WTC11 (cell line): ENCODE results near the gene NR4A3. TPM values are rescaled to one million over a fixed set of nuclear protein-coding genes. Genes with fewer than 3 reads are reported as not detected.
A peak's percentile ranks its signal among the peaks of the same experiment; 100 is the strongest.

Source experiments
- ATAC-seq: fragments of 200-7000 bp; cut with Tn5 transposase; 2 replicates; pipeline ENCODE4 v1.10.0; 2021; ENCODE audit warnings: mild to moderate bottlenecking, moderate library complexity
- CTCF ChIA-PET: fragments of 300-600 bp; sonication (Branson Sonifier 250); formaldehyde crosslinking; loops from one replicate; lab custom pipeline; 2021; ENCODE audit warnings: antibody characterized with exemption; lab: Charles Lee
- POLR2A ChIA-PET: fragments of 350-600 bp; sonication (Branson Sonifier 250); formaldehyde crosslinking; loops from one replicate; lab custom pipeline; 2021; ENCODE audit warnings: antibody characterized with exemption; lab: Charles Lee
- DNase-seq: peaks from one replicate; pipeline ENCODE4 v3.0.0; 2021; ENCODE audit warnings: low spot score
- H3K27ac Mint-ChIP-seq: 2 replicates; pipeline ENCODE4 v1.8.0; 2021; ENCODE audit warnings: mixed read lengths
- H3K27me3 Mint-ChIP-seq: 2 replicates; pipeline ENCODE4 v1.8.0; 2021; ENCODE audit warnings: low read depth, mild to moderate bottlenecking, moderate library complexity, mixed read lengths
- H3K36me3 Mint-ChIP-seq: 2 replicates; pipeline ENCODE4 v1.8.0; 2021; ENCODE audit warnings: mixed read lengths
- H3K4me1 Mint-ChIP-seq: 2 replicates; pipeline ENCODE4 v1.8.0; 2022; ENCODE audit warnings: mixed read lengths
- H3K4me3 Mint-ChIP-seq: 2 replicates; pipeline ENCODE4 v1.8.0; 2021; ENCODE audit warnings: mild to moderate bottlenecking, moderate library complexity, mixed read lengths
- H3K9me3 Mint-ChIP-seq: 2 replicates; pipeline ENCODE4 v1.8.0; 2021; ENCODE audit warnings: mixed read lengths
- E2F1 ChIP-seq: sonication (generic); formaldehyde crosslinking; IDR thresholded peaks from 2 replicates; pipeline ENCODE4 v1.8.0; 2022; ENCODE audit warnings: mild to moderate bottlenecking, missing genetic modification reagents
- E2F5 ChIP-seq: sonication (generic); formaldehyde crosslinking; IDR thresholded peaks from 2 replicates; pipeline ENCODE4 v1.8.1; 2022; ENCODE audit warnings: mild to moderate bottlenecking, moderate library complexity, missing genetic modification reagents
- ESRRA ChIP-seq: sonication (generic); formaldehyde crosslinking; IDR thresholded peaks from 2 replicates; pipeline ENCODE4 v1.8.1; 2022; ENCODE audit warnings: mild to moderate bottlenecking, missing genetic modification reagents, borderline replicate concordance
- FOXP1 ChIP-seq: sonication (generic); formaldehyde crosslinking; IDR thresholded peaks from 2 replicates; pipeline ENCODE4 v1.8.0; 2022; ENCODE audit warnings: missing genetic modification reagents, mild to moderate bottlenecking, moderate library complexity, borderline replicate concordance
- GTF2I ChIP-seq: fragments of 250-450 bp; sonication (Bioruptor Pico); conservative IDR thresholded peaks from 2 replicates; pipeline ENCODE4 v1.4.0; 2021; ENCODE audit warnings: mild to moderate bottlenecking
- HMGA2 ChIP-seq: fragments of 250-450 bp; sonication (Bioruptor Pico); IDR thresholded peaks from 2 replicates; pipeline ENCODE4 v1.4.0; 2021; ENCODE audit warnings: mild to moderate bottlenecking, moderate library complexity
- KAT7 ChIP-seq: sonication (generic); formaldehyde crosslinking; IDR thresholded peaks from 2 replicates; pipeline ENCODE4 v1.8.1; 2023; ENCODE audit warnings: missing genetic modification reagents, mild to moderate bottlenecking, borderline replicate concordance
- MAX ChIP-seq: sonication (generic); formaldehyde crosslinking; IDR thresholded peaks from 2 replicates; pipeline ENCODE4 v1.8.0; 2022; ENCODE audit warnings: mild to moderate bottlenecking, missing genetic modification reagents
- NR3C1 ChIP-seq: sonication (generic); formaldehyde crosslinking; conservative IDR thresholded peaks from 2 replicates; pipeline ENCODE4 v1.8.1; 2023; ENCODE audit warnings: low read depth, mild to moderate bottlenecking, missing genetic modification reagents
- PRRX2 ChIP-seq: fragments of 250-450 bp; sonication (Bioruptor Pico); IDR thresholded peaks from 2 replicates; pipeline ENCODE4 v1.8.0; 2021; ENCODE audit warnings: mild to moderate bottlenecking
- RELA ChIP-seq: sonication (generic); formaldehyde crosslinking; IDR thresholded peaks from 2 replicates; pipeline ENCODE4 v1.8.1; 2022; ENCODE audit warnings: missing genetic modification reagents, mild to moderate bottlenecking, borderline replicate concordance
- RORB ChIP-seq: fragments of 250-450 bp; sonication (Bioruptor Pico); IDR thresholded peaks from 2 replicates; pipeline ENCODE4 v1.9.0; 2021; ENCODE audit warnings: mild to moderate bottlenecking
- SMAD4 ChIP-seq: sonication (generic); formaldehyde crosslinking; IDR thresholded peaks from 2 replicates; pipeline ENCODE4 v1.8.0; 2022; ENCODE audit warnings: mild to moderate bottlenecking, missing genetic modification reagents
- SOX15 ChIP-seq: fragments of 250-450 bp; sonication (Bioruptor Pico); IDR thresholded peaks from 2 replicates; pipeline ENCODE4 v1.9.0; 2021; ENCODE audit warnings: mild to moderate bottlenecking
- TCF7 ChIP-seq: sonication (generic); formaldehyde crosslinking; IDR thresholded peaks from 2 replicates; pipeline ENCODE4 v1.8.0; 2022; ENCODE audit warnings: mild to moderate bottlenecking, low read depth, missing genetic modification reagents, moderate library complexity
- ZNF263 ChIP-seq: sonication (generic); formaldehyde crosslinking; IDR thresholded peaks from 2 replicates; pipeline ENCODE4 v1.8.1; 2022; ENCODE audit warnings: low read depth, mild to moderate bottlenecking, moderate library complexity, missing genetic modification reagents
- ZNF396 ChIP-seq: fragments of 250-450 bp; sonication (Bioruptor Pico); IDR thresholded peaks from 2 replicates; pipeline ENCODE4 v1.8.0; 2021; ENCODE audit warnings: mild to moderate bottlenecking, moderate library complexity, borderline replicate concordance
- ZNF416 ChIP-seq: fragments of 250-450 bp; sonication (Bioruptor Pico); IDR thresholded peaks from 2 replicates; pipeline ENCODE4 v1.9.0; 2021; ENCODE audit warnings: mild to moderate bottlenecking, inconsistent platforms
- ZNF425 ChIP-seq: fragments of 250-450 bp; sonication (Bioruptor Pico); conservative IDR thresholded peaks from 2 replicates; pipeline ENCODE4 v1.9.0; 2021; ENCODE audit warnings: mild to moderate bottlenecking
- total RNA-seq: library from RNA; stranded (reverse); gene quantifications from 3 replicates; pipeline ENCODE4 v1.2.3, GENCODE V29; 2021
- TF ChIP-seq, protein P1 (sequence below): sonication (generic); formaldehyde crosslinking; IDR thresholded peaks from 2 replicates; pipeline ENCODE4 v1.8.1; 2023; ENCODE audit warnings: mild to moderate bottlenecking, moderate library complexity, missing genetic modification reagents
- TF ChIP-seq, protein P2 (sequence below): sonication (generic); formaldehyde crosslinking; IDR thresholded peaks from 2 replicates; pipeline ENCODE4 v1.8.0; 2023; ENCODE audit warnings: missing genetic modification reagents, mild to moderate bottlenecking, borderline replicate concordance
- TF ChIP-seq, protein P3 (sequence below): fragments of 250-450 bp; sonication (Bioruptor Pico); IDR thresholded peaks from 2 replicates; pipeline ENCODE4 v1.9.0; 2021; ENCODE audit warnings: mild to moderate bottlenecking
- TF ChIP-seq, protein P4 (sequence below): sonication (generic); formaldehyde crosslinking; IDR thresholded peaks from 2 replicates; pipeline ENCODE4 v1.8.0; 2023; ENCODE audit warnings: missing genetic modification reagents

Gene NR4A3
- total RNA-seq, 1 experiment from 2014 or later: 0.57 TPM

- ATAC-seq (no peak; the same call in 1 of the 2 replicates), DNase-seq (peak; percentile 61)
- TF ChIP-seq HMGA2 (CRISPR knock-in tag) (no peak), NR3C1 (CRISPR knock-in tag) (no peak), ZNF263 (CRISPR knock-in tag) (no peak), GTF2I (no peak), PRRX2 (no peak), RELA (CRISPR knock-in tag) (no peak), MAX (CRISPR knock-in tag) (0 out of 2 replicates have a peak, but pooled peaks have one; percentile 34), ZNF416 (CRISPR knock-in tag) (no peak), ESRRA (CRISPR knock-in tag) (no peak), FOXP1 (CRISPR knock-in tag) (no peak), SOX15 (CRISPR knock-in tag) (no peak), ZNF396 (CRISPR knock-in tag) (no peak), SMAD4 (no peak), KAT7 (no peak), TCF7 (CRISPR knock-in tag) (peak; percentile 73; the same call in 1 of the 2 replicates), E2F5 (CRISPR knock-in tag) (no peak), RORB (no peak), ZNF425 (CRISPR knock-in tag) (no peak), E2F1 (no peak)
- TF ChIP-seq, protein P1, sequence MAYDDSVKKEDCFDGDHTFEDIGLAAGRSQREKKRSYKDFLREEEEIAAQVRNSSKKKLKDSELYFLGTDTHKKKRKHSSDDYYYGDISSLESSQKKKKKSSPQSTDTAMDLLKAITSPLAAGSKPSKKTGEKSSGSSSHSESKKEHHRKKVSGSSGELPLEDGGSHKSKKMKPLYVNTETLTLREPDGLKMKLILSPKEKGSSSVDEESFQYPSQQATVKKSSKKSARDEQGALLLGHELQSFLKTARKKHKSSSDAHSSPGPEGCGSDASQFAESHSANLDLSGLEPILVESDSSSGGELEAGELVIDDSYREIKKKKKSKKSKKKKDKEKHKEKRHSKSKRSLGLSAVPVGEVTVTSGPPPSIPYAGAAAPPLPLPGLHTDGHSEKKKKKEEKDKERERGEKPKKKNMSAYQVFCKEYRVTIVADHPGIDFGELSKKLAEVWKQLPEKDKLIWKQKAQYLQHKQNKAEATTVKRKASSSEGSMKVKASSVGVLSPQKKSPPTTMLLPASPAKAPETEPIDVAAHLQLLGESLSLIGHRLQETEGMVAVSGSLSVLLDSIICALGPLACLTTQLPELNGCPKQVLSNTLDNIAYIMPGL (CRISPR knock-in tag): no peak
- TF ChIP-seq, protein P2, sequence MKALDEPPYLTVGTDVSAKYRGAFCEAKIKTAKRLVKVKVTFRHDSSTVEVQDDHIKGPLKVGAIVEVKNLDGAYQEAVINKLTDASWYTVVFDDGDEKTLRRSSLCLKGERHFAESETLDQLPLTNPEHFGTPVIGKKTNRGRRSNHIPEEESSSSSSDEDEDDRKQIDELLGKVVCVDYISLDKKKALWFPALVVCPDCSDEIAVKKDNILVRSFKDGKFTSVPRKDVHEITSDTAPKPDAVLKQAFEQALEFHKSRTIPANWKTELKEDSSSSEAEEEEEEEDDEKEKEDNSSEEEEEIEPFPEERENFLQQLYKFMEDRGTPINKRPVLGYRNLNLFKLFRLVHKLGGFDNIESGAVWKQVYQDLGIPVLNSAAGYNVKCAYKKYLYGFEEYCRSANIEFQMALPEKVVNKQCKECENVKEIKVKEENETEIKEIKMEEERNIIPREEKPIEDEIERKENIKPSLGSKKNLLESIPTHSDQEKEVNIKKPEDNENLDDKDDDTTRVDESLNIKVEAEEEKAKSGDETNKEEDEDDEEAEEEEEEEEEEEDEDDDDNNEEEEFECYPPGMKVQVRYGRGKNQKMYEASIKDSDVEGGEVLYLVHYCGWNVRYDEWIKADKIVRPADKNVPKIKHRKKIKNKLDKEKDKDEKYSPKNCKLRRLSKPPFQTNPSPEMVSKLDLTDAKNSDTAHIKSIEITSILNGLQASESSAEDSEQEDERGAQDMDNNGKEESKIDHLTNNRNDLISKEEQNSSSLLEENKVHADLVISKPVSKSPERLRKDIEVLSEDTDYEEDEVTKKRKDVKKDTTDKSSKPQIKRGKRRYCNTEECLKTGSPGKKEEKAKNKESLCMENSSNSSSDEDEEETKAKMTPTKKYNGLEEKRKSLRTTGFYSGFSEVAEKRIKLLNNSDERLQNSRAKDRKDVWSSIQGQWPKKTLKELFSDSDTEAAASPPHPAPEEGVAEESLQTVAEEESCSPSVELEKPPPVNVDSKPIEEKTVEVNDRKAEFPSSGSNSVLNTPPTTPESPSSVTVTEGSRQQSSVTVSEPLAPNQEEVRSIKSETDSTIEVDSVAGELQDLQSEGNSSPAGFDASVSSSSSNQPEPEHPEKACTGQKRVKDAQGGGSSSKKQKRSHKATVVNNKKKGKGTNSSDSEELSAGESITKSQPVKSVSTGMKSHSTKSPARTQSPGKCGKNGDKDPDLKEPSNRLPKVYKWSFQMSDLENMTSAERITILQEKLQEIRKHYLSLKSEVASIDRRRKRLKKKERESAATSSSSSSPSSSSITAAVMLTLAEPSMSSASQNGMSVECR (CRISPR knock-in tag): peak; percentile 75; the same call in 1 of the 2 replicates
- TF ChIP-seq, protein P3, sequence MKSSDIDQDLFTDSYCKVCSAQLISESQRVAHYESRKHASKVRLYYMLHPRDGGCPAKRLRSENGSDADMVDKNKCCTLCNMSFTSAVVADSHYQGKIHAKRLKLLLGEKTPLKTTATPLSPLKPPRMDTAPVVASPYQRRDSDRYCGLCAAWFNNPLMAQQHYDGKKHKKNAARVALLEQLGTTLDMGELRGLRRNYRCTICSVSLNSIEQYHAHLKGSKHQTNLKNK (CRISPR knock-in tag): no peak
- TF ChIP-seq, protein P4, sequence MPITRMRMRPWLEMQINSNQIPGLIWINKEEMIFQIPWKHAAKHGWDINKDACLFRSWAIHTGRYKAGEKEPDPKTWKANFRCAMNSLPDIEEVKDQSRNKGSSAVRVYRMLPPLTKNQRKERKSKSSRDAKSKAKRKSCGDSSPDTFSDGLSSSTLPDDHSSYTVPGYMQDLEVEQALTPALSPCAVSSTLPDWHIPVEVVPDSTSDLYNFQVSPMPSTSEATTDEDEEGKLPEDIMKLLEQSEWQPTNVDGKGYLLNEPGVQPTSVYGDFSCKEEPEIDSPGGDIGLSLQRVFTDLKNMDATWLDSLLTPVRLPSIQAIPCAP (CRISPR knock-in tag): no peak
- Mint-ChIP-seq H3K4me1 (peaks cover 40% of the 10 kb centered on the region), H3K36me3 (no peaks in the 10 kb centered on the region), H3K9me3 (no peaks in the 10 kb centered on the region), H3K27me3 (peaks cover 73% of the 10 kb centered on the region), H3K27ac (no peak overlapping the region), H3K4me3 (peak overlapping the region; percentile 73)
- POLR2A ChIA-PET: interaction anchor here (0.6 kb wide), 1 partner anchor 1192 kb away, joined by 3 read pairs; no protein-coding TSS in a partner anchor
- CTCF ChIA-PET: interaction anchor here (0.6 to 2.1 kb wide), 3 partner anchors 77 to 1576 kb away, joined by 3 to 6 read pairs (median 5); partner anchors contain the start of gene ZNF189
These were observed 572 bp downstream of the NR4A3 start for GRCh38 chr9:99822109-99822805.
